HepG2 (cell line): ENCODE data around the gene NDUFA13. TPM values are rescaled to one million over a fixed set of nuclear protein-coding genes. Genes with fewer than 3 reads are reported as not detected.
A peak's percentile ranks its signal among the peaks of the same experiment; 100 is the strongest.

Experiments used
- ATAD3A ChIP-seq: sonication (generic); formaldehyde crosslinking; IDR thresholded peaks from 2 replicates; pipeline ENCODE4 v1.4.0; 2020; ENCODE audit warnings: missing genetic modification reagents
- ATF7-NPFF ChIP-seq: sonication (generic); formaldehyde crosslinking; IDR thresholded peaks from 2 replicates; pipeline ENCODE4 v1.8.1; 2023; ENCODE audit warnings: mild to moderate bottlenecking, low read depth, missing genetic modification reagents, moderate library complexity
- CEBPZ ChIP-seq: IDR thresholded peaks from 2 replicates; pipeline ENCODE4 v1.6.1; 2012; ENCODE audit warnings: low read length, improper control_type of control experiment
- EEA1 ChIP-seq: sonication (generic); formaldehyde crosslinking; IDR thresholded peaks from 2 replicates; pipeline ENCODE4 v1.5.1; 2020; ENCODE audit warnings: mild to moderate bottlenecking, missing genetic modification reagents, borderline replicate concordance
- IKZF1 ChIP-seq: fragments of 450-650 bp; IDR thresholded peaks from 2 replicates; pipeline ENCODE4 v1.7.1; 2016
- KDM4B ChIP-seq: sonication (generic); formaldehyde crosslinking; IDR thresholded peaks from 2 replicates; pipeline ENCODE4 v1.4.0; 2020; ENCODE audit warnings: missing genetic modification reagents
- MTA3 ChIP-seq: sonication (generic); formaldehyde crosslinking; IDR thresholded peaks from 2 replicates; pipeline ENCODE4 v1.4.0; 2020; ENCODE audit warnings: missing genetic modification reagents
- NPAS2 ChIP-seq: sonication (generic); formaldehyde crosslinking; IDR thresholded peaks from 2 replicates; pipeline ENCODE4 v1.8.0; 2022; ENCODE audit warnings: mild to moderate bottlenecking, missing genetic modification reagents, borderline replicate concordance
- PLRG1 ChIP-seq: fragments of 450-650 bp; conservative IDR thresholded peaks from 2 replicates; pipeline ENCODE4 v1.6.1; 2016
- PRMT3 ChIP-seq: sonication (generic); formaldehyde crosslinking; IDR thresholded peaks from 2 replicates; pipeline ENCODE4 v1.8.1; 2022; ENCODE audit warnings: low read depth, mild to moderate bottlenecking, moderate library complexity, missing genetic modification reagents, borderline replicate concordance
- RFXANK ChIP-seq: IDR thresholded peaks from 2 replicates; pipeline ENCODE4 v1.6.1; 2016
- TFDP1 ChIP-seq: IDR thresholded peaks from 2 replicates; pipeline ENCODE4 v1.6.1; 2016; ENCODE audit warnings: missing compliant biosample characterization, missing genetic modification reagents, borderline replicate concordance
- ZBED4 ChIP-seq: sonication (generic); formaldehyde crosslinking; IDR thresholded peaks from 2 replicates; pipeline ENCODE4 v1.4.0; 2020; ENCODE audit warnings: missing genetic modification reagents, borderline replicate concordance
- ZBTB14 ChIP-seq: sonication (generic); formaldehyde crosslinking; IDR thresholded peaks from 2 replicates; pipeline ENCODE4 v1.4.0; 2020; ENCODE audit warnings: missing genetic modification reagents
- ZNF138 ChIP-seq: sonication (generic); formaldehyde crosslinking; IDR thresholded peaks from 2 replicates; pipeline ENCODE4 v1.5.0; 2020; ENCODE audit warnings: mild to moderate bottlenecking, low read depth, missing genetic modification reagents
- ZNF333 ChIP-seq: sonication (generic); formaldehyde crosslinking; IDR thresholded peaks from 2 replicates; pipeline ENCODE4 v1.4.0; 2020; ENCODE audit warnings: mild to moderate bottlenecking, missing genetic modification reagents, borderline replicate concordance
- ZNF501 ChIP-seq: sonication (generic); formaldehyde crosslinking; IDR thresholded peaks from 2 replicates; pipeline ENCODE4 v1.5.1; 2020; ENCODE audit warnings: mild to moderate bottlenecking, moderate library complexity, missing genetic modification reagents
- ZNF549 ChIP-seq: sonication (generic); formaldehyde crosslinking; IDR thresholded peaks from 2 replicates; pipeline ENCODE4 v1.5.0; 2020; ENCODE audit warnings: missing genetic modification reagents
- ZNF660 ChIP-seq: sonication (generic); formaldehyde crosslinking; IDR thresholded peaks from 2 replicates; pipeline ENCODE4 v1.5.1; 2020; ENCODE audit warnings: mild to moderate bottlenecking, low read depth, missing genetic modification reagents, borderline replicate concordance
- ZNF776 ChIP-seq: sonication (generic); formaldehyde crosslinking; IDR thresholded peaks from 2 replicates; pipeline ENCODE4 v1.4.0; 2020; ENCODE audit warnings: mild to moderate bottlenecking, missing genetic modification reagents
- polyA plus RNA-seq, 8 experiments: library from polyadenylated mRNA; depleted of rRNA in 3 of 8; stranded (reverse) in 7 of 8; unstranded in 1 of 8; fragments of >200 nt; fragmentation: Illumina TruSeq in 4 of 8; extraction: Trizol in 4 of 8; gene quantifications; 2 replicates each; pipeline versions ENCODE4 v1.2.1 to v1.2.3, GENCODE V29; 2011 to 2016; ENCODE audit warnings: low read depth in 4 of 8, missing spikeins in 1 of 8, mixed read lengths in 1 of 8; ENCODE audit not compliant: insufficient read depth in 1 of 8
- total RNA-seq, 5 experiments: library from RNA; depleted of rRNA; stranded (reverse); fragments of >200 nt; fragmentation: Illumina TruSeq; extraction: Trizol; gene quantifications; 2 replicates each; pipeline ENCODE4 v1.2.3, GENCODE V29; 2016; ENCODE audit warnings: low read depth in 1 of 5

Gene NDUFA13
- total and polyA plus RNA-seq, 2 of the 13 experiments (the other 11 are each of a cell fraction or from before 2014, with no cell fraction given), result 337 to 366 TPM

- TF ChIP-seq EEA1 (CRISPR knock-in tag) (no peak), ZBED4 (CRISPR knock-in tag) (no peak), ATF7-NPFF (peak; percentile 63; the same call in 1 of the 2 replicates), PLRG1 (no peak), MTA3 (CRISPR knock-in tag) (no peak), CEBPZ (no peak), RFXANK (no peak), KDM4B (CRISPR knock-in tag) (peak; percentile 90), ZNF333 (CRISPR knock-in tag) (peak; percentile 80), TFDP1 (CRISPR knock-in tag) (peak; percentile 86), ZNF776 (0 out of 2 replicates have a peak, but pooled peaks have one; percentile 42), ATAD3A (CRISPR knock-in tag) (no peak), ZBTB14 (CRISPR knock-in tag) (no peak), ZNF549 (CRISPR knock-in tag) (no peak), ZNF660 (CRISPR knock-in tag) (no peak), ZNF138 (CRISPR knock-in tag) (no peak), PRMT3 (0 out of 2 replicates have a peak, but pooled peaks have one; percentile 62), ZNF501 (CRISPR knock-in tag) (no peak), NPAS2 (no peak), IKZF1 (no peak)
These were observed at the start of gene NDUFA13 (continued) for GRCh38 chr19:19515642-19516519.
